HEK293T (cell line): ENCODE data around the gene ABHD12.

Experiments
- CTCF ChIA-PET: fragments of 350-600 bp; formaldehyde crosslinking; extraction: SDS; loops from one replicate; lab custom pipeline; 2021; ENCODE audit warnings: antibody characterized with exemption, inconsistent platforms; lab: Yijun Ruan, JAX
- POLR2A ChIA-PET: fragments of 350-600 bp; formaldehyde crosslinking; extraction: SDS; loops from one replicate; lab custom pipeline; 2020; ENCODE audit warnings: antibody characterized with exemption, inconsistent platforms; lab: Yijun Ruan, JAX
- DNase-seq: peaks from one replicate; pipeline ENCODE4 v3.0.0; 2012; ENCODE audit warnings: mixed read lengths; ENCODE audit errors: extremely low spot score
- ARNT ChIP-seq: fragments of 450-650 bp; IDR thresholded peaks from 2 replicates; pipeline ENCODE4 v1.6.1; 2017; ENCODE audit warnings: mild to moderate bottlenecking
- BHLHE40 ChIP-seq: fragments of 450-650 bp; IDR thresholded peaks from 2 replicates; pipeline ENCODE4 v1.6.1; 2016; ENCODE audit warnings: mild to moderate bottlenecking, moderate library complexity, borderline replicate concordance
- CTBP1 ChIP-seq: fragments of 450-650 bp; IDR thresholded peaks from 2 replicates; pipeline ENCODE4 v1.6.1; 2016; ENCODE audit warnings: borderline replicate concordance
- ELF4 ChIP-seq: fragments of 450-650 bp; IDR thresholded peaks from 2 replicates; pipeline ENCODE4 v1.6.1; 2017; ENCODE audit warnings: antibody characterized with exemption
- FOXA1 ChIP-seq: fragments of 450-650 bp; IDR thresholded peaks from 2 replicates; pipeline ENCODE4 v1.6.1; 2016; ENCODE audit warnings: mild to moderate bottlenecking
- FOXK2 ChIP-seq: fragments of 450-650 bp; IDR thresholded peaks from 2 replicates; pipeline ENCODE4 v1.6.1; 2016; ENCODE audit warnings: mild to moderate bottlenecking
- FOXM1 ChIP-seq: fragments of 450-650 bp; IDR thresholded peaks from 2 replicates; pipeline ENCODE4 v1.6.1; 2017; ENCODE audit warnings: mild to moderate bottlenecking, borderline replicate concordance
- HDGF ChIP-seq: fragments of 450-650 bp; IDR thresholded peaks from 2 replicates; pipeline ENCODE4 v1.6.1; 2017; ENCODE audit warnings: antibody characterized with exemption, borderline replicate concordance
- L3MBTL2 ChIP-seq: fragments of 450-650 bp; conservative IDR thresholded peaks from 2 replicates; pipeline ENCODE4 v1.6.1; 2016; ENCODE audit warnings: mild to moderate bottlenecking
- LEF1 ChIP-seq: fragments of 450-650 bp; IDR thresholded peaks from 2 replicates; pipeline ENCODE4 v1.6.1; 2017; ENCODE audit warnings: mild to moderate bottlenecking, borderline replicate concordance
- NFRKB ChIP-seq: fragments of 450-650 bp; IDR thresholded peaks from 2 replicates; pipeline ENCODE4 v1.6.1; 2016; ENCODE audit warnings: mild to moderate bottlenecking, moderate library complexity
- PKNOX1 ChIP-seq: fragments of 450-650 bp; IDR thresholded peaks from 2 replicates; pipeline ENCODE4 v1.6.1; 2016
- SP1 ChIP-seq: fragments of 450-650 bp; IDR thresholded peaks from 2 replicates; pipeline ENCODE4 v1.6.1; 2017
- SUZ12 ChIP-seq: fragments of 450-650 bp; IDR thresholded peaks from 2 replicates; pipeline ENCODE4 v1.6.1; 2016; ENCODE audit warnings: mild to moderate bottlenecking
- TARDBP ChIP-seq: fragments of 450-650 bp; IDR thresholded peaks from 2 replicates; pipeline ENCODE4 v1.6.1; 2016
- ZNF384 ChIP-seq: fragments of 450-650 bp; IDR thresholded peaks from 2 replicates; pipeline ENCODE4 v1.6.1; 2016

The ABHD12 gene

GRCh38 chr20:25277051-25277801 lies 113.4 kb downstream of the ABHD12 start:
- CTCF ChIA-PET = no interaction called here
- TF ChIP-seq FOXM1 = no peak
- no peak for TF ChIP-seq NFRKB
- no peak for TF ChIP-seq BHLHE40
- no peak for TF ChIP-seq ELF4
- no peak for TF ChIP-seq ZNF384
- no peak for TF ChIP-seq SUZ12
- DNase-seq = no peak
- POLR2A ChIA-PET = no interaction called here

- POLR2A ChIA-PET = no interaction called here
- no peak for DNase-seq
- TF ChIP-seq LEF1 (no peak), PKNOX1 (no peak), ARNT (no peak)
- CTCF ChIA-PET = no interaction called here
Observed at GRCh38 chr20:25276533-25277050, 114.0 kb downstream of the ABHD12 start.

- DNase-seq = no peak
- CTCF ChIA-PET = no interaction called here
- POLR2A ChIA-PET = no interaction called here
- TF ChIP-seq ELF4 = no peak
- TF ChIP-seq FOXK2 = no peak
- TF ChIP-seq BHLHE40 = no peak
- no peak for TF ChIP-seq TARDBP
- TF ChIP-seq ARNT = no peak
- TF ChIP-seq PKNOX1 = no peak
- TF ChIP-seq L3MBTL2 = no peak
- no peak for TF ChIP-seq FOXA1
Observed at GRCh38 chr20:25275813-25276532, 114.7 kb downstream of the ABHD12 start.

GRCh38 chr20:25274891-25275812 lies 115.5 kb downstream of the ABHD12 start:
- no peak for DNase-seq
- CTCF ChIA-PET = no interaction called here

GRCh38 chr20:25274481-25274880 lies 116.2 kb downstream of the ABHD12 start:
- POLR2A ChIA-PET = no interaction called here
- no peak for TF ChIP-seq PKNOX1
- TF ChIP-seq SP1 = no peak
- no peak for TF ChIP-seq FOXA1
- TF ChIP-seq CTBP1 = no peak
- TF ChIP-seq TARDBP = no peak
- TF ChIP-seq FOXM1 = no peak
- TF ChIP-seq SUZ12 = no peak
- TF ChIP-seq BHLHE40 = no peak
- no peak for TF ChIP-seq ZNF384
- no peak for TF ChIP-seq HDGF
- no peak for TF ChIP-seq NFRKB
- TF ChIP-seq ARNT = no peak
- TF ChIP-seq FOXK2 = no peak
- CTCF ChIA-PET = no interaction called here
- no peak for DNase-seq

More at GRCh38 chr20:25274891-25275812, 115.5 kb downstream of the ABHD12 start:
- POLR2A ChIA-PET = no interaction called here
- TF ChIP-seq BHLHE40 (no peak), FOXK2 (no peak), SP1 (no peak), TARDBP (no peak)

GRCh38 chr20:25273541-25274358 lies 116.9 kb downstream of the ABHD12 start:
- ChIA-PET POLR2A (no interaction called here), CTCF (no interaction called here)
- DNase-seq = no peak
- TF ChIP-seq L3MBTL2 (no peak), PKNOX1 (no peak), CTBP1 (no peak), ARNT (no peak), BHLHE40 (no peak), FOXA1 (no peak), HDGF (no peak), NFRKB (no peak), ZNF384 (no peak), ELF4 (no peak), LEF1 (no peak), SP1 (no peak)
